BE2C (cell line): ENCODE data around the gene ADCY2.

Experiments used
- DNase-seq: peaks from one replicate; pipeline ENCODE4 v3.0.0-alpha.2; 2020
- H3K27me3 ChIP-seq: fragments of 250-450 bp; sonication (Bioruptor Pico); 2 replicates; pipeline ENCODE4 v1.5.1; 2020; ENCODE audit warnings: mild to moderate bottlenecking
- H3K36me3 ChIP-seq: fragments of 250-450 bp; sonication (Bioruptor Pico); 2 replicates; pipeline ENCODE4 v1.5.1; 2020; ENCODE audit warnings: mild to moderate bottlenecking
- H3K4me1 ChIP-seq: fragments of 250-450 bp; sonication (Bioruptor Pico); 2 replicates; pipeline ENCODE4 v1.5.1; 2020
- H3K4me3 ChIP-seq: 2 replicates; pipeline ENCODE4 v1.5.1; 2011; ENCODE audit warnings: low read depth, low read length
- H3K9me3 ChIP-seq: fragments of 250-450 bp; sonication (Bioruptor Pico); 2 replicates; pipeline ENCODE4 v1.5.1; 2020
- CTCF ChIP-seq: IDR thresholded peaks from 2 replicates; pipeline ENCODE4 v1.5.1; 2012; ENCODE audit warnings: mild to moderate bottlenecking, low read depth, low read length

Gene ADCY2

GRCh38 chr5:7392693-7393024 lies 3.3 kb upstream of the ADCY2 start:
- Histone ChIP-seq H3K4me3 (no peak overlapping the region), H3K9me3 (no peaks in the 10 kb centered on the region), H3K27me3 (peaks cover 23% of the 10 kb centered on the region), H3K4me1 (no peaks in the 10 kb centered on the region), H3K36me3 (no peaks in the 10 kb centered on the region)
- no peak for TF ChIP-seq CTCF
- DNase-seq = no peak

- Histone ChIP-seq H3K4me1 (no peaks in the 10 kb centered on the region), H3K4me3 (no peak overlapping the region), H3K9me3 (no peaks in the 10 kb centered on the region), H3K27me3 (peaks cover 23% of the 10 kb centered on the region), H3K36me3 (no peaks in the 10 kb centered on the region)
- TF ChIP-seq CTCF = no peak
- DNase-seq = no peak
Measured at GRCh38 chr5:7393921-7394799, 1.8 kb upstream of the ADCY2 start.

- peaks cover 23% of the 10 kb centered on the region for H3K27me3 ChIP-seq
- no peaks in the 10 kb centered on the region for H3K4me1 ChIP-seq
- H3K4me3 ChIP-seq = no peak overlapping the region
- TF ChIP-seq CTCF = no peak
- H3K9me3 ChIP-seq = no peaks in the 10 kb centered on the region
- no peak for DNase-seq
- no peaks in the 10 kb centered on the region for H3K36me3 ChIP-seq
Measured at GRCh38 chr5:7394889-7395431, 978 bp upstream of the ADCY2 start.

GRCh38 chr5:7395432-7395946 lies 449 bp upstream of the ADCY2 start:
- no peaks in the 10 kb centered on the region for H3K4me1 ChIP-seq
- H3K4me3 ChIP-seq = no peak overlapping the region

GRCh38 chr5:7396713-7397454 lies 946 bp downstream of the ADCY2 start:
- DNase-seq = no peak
- Histone ChIP-seq H3K9me3 (no peaks in the 10 kb centered on the region; the same call in 1 of the 2 replicates), H3K4me3 (no peak overlapping the region), H3K4me1 (no peaks in the 10 kb centered on the region), H3K27me3 (peaks cover 23% of the 10 kb centered on the region), H3K36me3 (no peaks in the 10 kb centered on the region)
- TF ChIP-seq CTCF = no peak

More at GRCh38 chr5:7395432-7395946, 449 bp upstream of the ADCY2 start:
- no peak for TF ChIP-seq CTCF
- Histone ChIP-seq H3K9me3 (no peaks in the 10 kb centered on the region), H3K27me3 (peaks cover 23% of the 10 kb centered on the region), H3K36me3 (no peaks in the 10 kb centered on the region)
- DNase-seq = no peak

- TF ChIP-seq CTCF = no peak
- H3K4me1 ChIP-seq = no peaks in the 10 kb centered on the region
- H3K27me3 ChIP-seq = peaks cover 23% of the 10 kb centered on the region
- no peak for DNase-seq
- H3K9me3 ChIP-seq = no peaks in the 10 kb centered on the region; the same call in 1 of the 2 replicates
- no peak overlapping the region for H3K4me3 ChIP-seq
- H3K36me3 ChIP-seq = no peaks in the 10 kb centered on the region
Measured at GRCh38 chr5:7397937-7398336, 2.0 kb downstream of the ADCY2 start.
